Measurements from ENCODE around the gene NSUN2.

Gene NSUN2

DNA sequence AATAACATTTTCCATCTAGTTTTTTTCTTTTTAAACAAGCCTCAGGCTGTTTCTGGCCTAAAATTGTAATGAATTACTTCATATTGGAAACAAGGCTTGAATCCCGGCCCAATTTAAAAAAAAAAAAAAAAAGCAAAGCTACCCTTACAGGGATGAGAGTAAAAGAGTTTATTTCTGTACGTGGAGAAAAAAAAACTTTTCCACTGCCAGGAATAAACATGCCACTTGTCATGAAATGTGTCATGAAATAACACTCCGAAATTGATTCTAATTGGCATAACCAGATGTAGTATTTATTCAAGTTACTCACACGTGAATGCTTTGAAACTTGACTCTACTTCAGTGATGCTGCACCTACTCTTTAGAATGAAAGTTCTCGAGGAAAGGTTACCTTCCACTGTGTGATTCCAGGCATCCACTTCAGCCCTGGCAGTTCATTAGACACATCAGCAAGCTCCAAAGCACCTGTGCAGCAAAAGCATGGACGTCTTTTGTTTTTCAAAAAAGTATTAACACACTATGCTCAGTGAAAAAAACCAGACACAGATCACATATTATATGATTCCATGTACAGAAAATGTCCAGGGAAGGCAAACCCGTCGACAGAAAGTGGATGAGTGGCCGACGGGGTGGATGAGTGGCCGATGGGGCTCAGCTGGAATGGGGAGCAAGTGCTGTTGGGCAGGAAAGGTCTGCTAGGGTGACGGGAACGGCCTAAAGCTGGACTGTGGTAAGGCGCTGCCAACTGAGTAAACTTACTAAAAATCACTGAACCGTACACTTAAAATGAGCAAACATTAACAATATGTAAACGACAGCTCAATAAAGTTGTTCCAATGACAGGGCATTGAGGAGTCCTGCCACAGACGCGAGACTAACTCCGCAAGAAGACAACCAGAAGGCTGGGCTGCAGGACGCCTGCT lies 21.2 kb downstream of the NSUN2 start:
- H3K4me3 ChIP-seq (ENCODE audit: control insufficient read depth, low read depth, low read length), result no peak overlapping the region
- TF ChIP-seq, protein P1, sequence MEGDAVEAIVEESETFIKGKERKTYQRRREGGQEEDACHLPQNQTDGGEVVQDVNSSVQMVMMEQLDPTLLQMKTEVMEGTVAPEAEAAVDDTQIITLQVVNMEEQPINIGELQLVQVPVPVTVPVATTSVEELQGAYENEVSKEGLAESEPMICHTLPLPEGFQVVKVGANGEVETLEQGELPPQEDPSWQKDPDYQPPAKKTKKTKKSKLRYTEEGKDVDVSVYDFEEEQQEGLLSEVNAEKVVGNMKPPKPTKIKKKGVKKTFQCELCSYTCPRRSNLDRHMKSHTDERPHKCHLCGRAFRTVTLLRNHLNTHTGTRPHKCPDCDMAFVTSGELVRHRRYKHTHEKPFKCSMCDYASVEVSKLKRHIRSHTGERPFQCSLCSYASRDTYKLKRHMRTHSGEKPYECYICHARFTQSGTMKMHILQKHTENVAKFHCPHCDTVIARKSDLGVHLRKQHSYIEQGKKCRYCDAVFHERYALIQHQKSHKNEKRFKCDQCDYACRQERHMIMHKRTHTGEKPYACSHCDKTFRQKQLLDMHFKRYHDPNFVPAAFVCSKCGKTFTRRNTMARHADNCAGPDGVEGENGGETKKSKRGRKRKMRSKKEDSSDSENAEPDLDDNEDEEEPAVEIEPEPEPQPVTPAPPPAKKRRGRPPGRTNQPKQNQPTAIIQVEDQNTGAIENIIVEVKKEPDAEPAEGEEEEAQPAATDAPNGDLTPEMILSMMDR (conservative IDR thresholded peaks at IDR 0.05; ENCODE audit: control insufficient read depth, insufficient read depth, low read depth, low read length), result no peak
- DNase-seq (ENCODE audit: low read depth), result no peak

DNA sequence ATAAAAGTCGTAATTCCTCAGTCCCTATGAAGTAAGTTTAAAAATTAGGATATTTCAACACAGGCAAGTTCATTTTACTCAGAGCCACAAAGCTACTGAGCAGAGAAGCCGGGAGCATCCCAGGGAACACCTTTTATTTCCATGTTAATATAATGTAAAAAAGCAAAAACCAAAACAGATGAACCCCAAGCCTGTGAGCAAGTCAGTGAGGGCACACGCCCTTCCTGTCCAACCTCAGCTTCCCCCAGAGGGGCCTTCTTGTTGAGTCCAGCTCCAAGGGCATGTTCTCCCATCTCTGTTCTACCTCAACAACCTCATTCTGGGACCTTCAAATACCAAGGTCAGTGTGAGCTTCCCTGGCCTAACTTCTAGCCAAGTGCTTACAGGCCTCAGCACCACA lies 24.8 kb downstream of the NSUN2 start:
- no peak overlapping the region for H3K4me3 ChIP-seq (ENCODE audit: control insufficient read depth, low read depth, low read length)
- no peak for DNase-seq (ENCODE audit: low read depth)
- TF ChIP-seq, protein P1 (conservative IDR thresholded peaks at IDR 0.05; ENCODE audit: control insufficient read depth, insufficient read depth, low read depth, low read length), result no peak

DNA sequence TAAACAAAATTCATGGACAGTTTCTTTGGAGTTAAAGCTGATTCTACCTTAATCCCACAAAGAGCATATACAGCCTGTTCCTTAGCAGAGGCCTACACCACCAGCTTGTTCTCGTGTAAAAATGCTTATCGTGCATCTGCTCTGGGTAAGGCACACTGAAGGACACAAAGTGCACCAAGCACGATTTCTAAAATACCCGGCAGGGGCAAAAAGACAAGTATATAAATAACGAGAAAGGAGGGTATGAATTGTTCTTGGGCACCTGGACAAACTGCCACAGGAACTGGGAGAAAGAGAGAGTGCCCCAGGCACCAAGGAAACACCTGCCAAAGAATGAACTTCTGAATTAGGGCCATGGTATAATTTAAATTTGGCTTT lies 25.3 kb downstream of the NSUN2 start:
- H3K4me3 ChIP-seq (ENCODE audit: control insufficient read depth, low read depth, low read length), result no peak overlapping the region
- DNase-seq (ENCODE audit: low read depth), result no peak
- TF ChIP-seq, protein P1 (conservative IDR thresholded peaks at IDR 0.05; ENCODE audit: control insufficient read depth, insufficient read depth, low read depth, low read length), result no peak

DNA sequence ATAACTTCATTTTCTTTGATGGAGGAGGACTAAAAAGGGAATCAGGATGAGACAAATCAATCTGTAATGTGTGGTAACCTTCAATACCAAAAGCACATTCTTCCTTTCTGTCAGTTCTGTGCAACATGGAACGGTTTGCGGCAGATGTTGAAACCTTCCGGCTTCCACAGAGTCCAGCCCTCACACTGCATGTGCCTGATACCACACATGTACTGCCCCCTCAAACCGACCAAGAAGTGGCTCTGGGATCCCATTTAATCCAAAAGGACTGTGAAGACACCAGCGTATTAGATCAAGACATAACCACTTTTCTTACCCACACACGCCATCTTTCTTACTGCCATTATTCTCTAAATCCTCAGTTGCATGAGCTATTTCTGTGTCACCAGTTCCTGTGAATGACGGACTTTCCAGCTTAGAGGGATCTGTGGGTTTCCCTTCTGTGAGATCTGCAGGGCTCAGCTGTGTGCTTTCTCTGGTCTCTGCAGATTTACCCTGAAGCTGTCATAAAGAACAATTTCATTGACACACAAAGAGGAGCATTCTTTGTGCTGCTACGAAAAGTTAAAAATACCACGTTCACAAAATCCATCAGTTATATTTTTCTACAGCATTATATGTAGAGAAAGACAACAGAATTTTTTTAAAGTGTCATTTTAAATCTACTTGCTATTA lies 25.8 kb downstream of the NSUN2 start:
- no peak for DNase-seq (ENCODE audit: low read depth)
- TF ChIP-seq, protein P1 (conservative IDR thresholded peaks at IDR 0.05; ENCODE audit: control insufficient read depth, insufficient read depth, low read depth, low read length), result no peak
- no peak overlapping the region for H3K4me3 ChIP-seq (ENCODE audit: control insufficient read depth, low read depth, low read length)

DNA sequence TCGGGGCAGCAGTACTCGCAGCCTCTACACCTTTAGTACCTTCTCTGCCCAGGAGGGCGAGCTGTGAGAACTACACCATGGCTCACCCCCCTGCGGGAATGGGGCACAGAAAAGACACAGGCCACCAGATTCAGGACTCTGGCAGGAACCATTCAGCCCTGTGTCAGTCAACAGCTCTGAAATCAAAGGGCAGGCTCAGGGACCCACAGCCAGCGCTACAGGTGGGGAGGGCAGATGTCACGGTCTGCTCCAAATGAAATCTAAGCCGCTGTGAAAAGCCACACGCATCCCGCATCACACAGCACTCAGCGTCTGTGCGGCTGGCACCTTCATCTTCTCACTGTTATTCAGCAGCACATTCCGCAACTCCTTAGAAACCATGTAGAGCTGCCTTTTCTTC lies 27.9 kb downstream of the NSUN2 start:
- DNase-seq (ENCODE audit: low read depth), result no peak
- TF ChIP-seq, protein P1 (conservative IDR thresholded peaks at IDR 0.05; ENCODE audit: control insufficient read depth, insufficient read depth, low read depth, low read length), result no peak
- H3K4me3 ChIP-seq (ENCODE audit: control insufficient read depth, low read depth, low read length), result no peak overlapping the region

DNA sequence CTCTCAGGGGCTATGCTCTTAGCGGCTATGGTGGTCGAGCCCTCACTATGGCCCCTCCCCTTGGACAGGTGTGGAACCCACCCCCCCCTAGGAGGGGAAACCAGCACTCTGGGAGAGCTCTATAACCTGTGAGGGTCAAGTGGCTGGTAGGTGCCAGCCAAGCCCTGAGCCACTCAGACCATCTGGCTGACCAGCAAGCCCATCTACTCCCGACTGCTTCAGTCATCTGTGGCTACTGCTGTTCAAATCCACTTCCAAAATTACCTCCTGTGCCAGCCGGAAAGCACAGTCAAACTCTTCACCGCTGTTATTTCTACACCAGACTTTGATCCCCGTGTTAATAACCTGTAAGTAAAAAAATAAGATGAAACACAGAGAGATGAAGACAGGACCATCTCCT lies 28.5 kb downstream of the NSUN2 start:
- no peak for DNase-seq (ENCODE audit: low read depth)
- TF ChIP-seq, protein P1 (conservative IDR thresholded peaks at IDR 0.05; ENCODE audit: control insufficient read depth, insufficient read depth, low read depth, low read length), result no peak
- H3K4me3 ChIP-seq (ENCODE audit: control insufficient read depth, low read depth, low read length), result no peak overlapping the region

Measured in fibroblast of mammary gland (primary cell).